ENCODE measurements around the gene TSPAN18. TPM values are rescaled to one million over a fixed set of nuclear protein-coding genes. Genes with fewer than 3 reads are reported as not detected.

TSPAN18 gene
- total RNA-seq, result 0.28 TPM in 1 of 2 replicates, not detected in the other

GRCh38 chr11:44726283-44727113 is at the start of gene TSPAN18:
Gene TSPAN18 (plus strand): TSS chr11:44726962. CDS start chr11:44906417, 179,455 bp downstream.

DNA sequence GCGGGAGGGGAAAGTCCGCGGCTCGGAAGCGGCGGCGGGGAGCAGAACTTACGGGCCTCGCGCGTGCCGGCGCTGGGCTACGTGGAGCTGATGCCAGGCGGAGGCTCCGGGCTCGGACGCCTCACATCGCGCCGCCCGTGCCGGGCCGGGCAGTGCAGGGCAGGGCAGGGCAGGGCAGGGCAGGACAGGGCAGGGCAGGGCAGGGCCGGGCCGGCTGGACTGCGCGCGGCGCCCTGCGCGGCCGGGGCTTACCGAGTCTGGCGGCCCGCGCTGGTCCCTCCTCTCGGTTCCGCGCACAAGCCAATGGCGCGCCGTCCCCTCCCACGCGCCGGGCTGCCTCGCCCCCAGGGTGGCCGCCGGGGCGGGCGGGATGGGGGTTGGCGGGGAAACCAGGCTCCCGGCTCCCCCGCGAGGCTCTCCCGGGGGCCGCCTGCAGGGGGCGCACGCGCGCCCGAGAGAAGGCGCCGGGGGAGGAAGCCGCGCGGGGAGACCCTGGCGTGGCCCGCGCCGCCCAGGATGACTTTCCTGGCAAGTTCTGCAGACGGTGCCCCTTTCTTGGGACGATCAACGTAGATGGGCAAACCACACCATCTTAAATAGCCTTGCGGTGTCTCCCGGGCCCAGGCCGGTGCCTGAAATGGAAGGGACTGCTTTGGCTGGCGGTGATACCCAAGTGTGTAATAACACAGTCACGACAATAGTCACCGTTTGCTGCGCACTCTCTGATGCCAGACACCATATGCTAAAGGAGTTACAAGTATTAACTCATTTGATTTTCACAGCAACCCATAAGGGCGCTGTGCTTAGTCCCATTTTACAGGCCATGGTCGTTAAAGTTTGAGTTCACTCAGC is 224.1 kb downstream of the TSPAN18 start, which contains the start of gene TP53I11:
TSS of gene TP53I11 (minus strand) at position 259 of the 852 bp plus-strand sequence. CDS start 12,548 bp downstream, outside the sequence.

Other genes starting within 250 kb of the TSPAN18 start
- gene CD82, start 161.3 kb upstream of the TSPAN18 start, total RNA-seq, result 23.6 and 25.5 TPM in 2 replicates
- gene TP53I11, start 223.9 kb downstream of the TSPAN18 start, total RNA-seq, result 11.5 and 13.0 TPM in 2 replicates